Stimulated activated CD4-positive, alpha-beta T cell treated with anti-CD3 and anti-CD28 coated beads, Interleukin-12 subunit alpha, Interleukin-12 subunit beta, amount 100 ng/mL, for 4 hours (primary cell): ENCODE data around the gene ATOH8.

Experiments
- DNase-seq: peaks from one replicate; pipeline ENCODE4 v3.0.0-alpha.2; 2020

ATOH8 gene

DNA sequence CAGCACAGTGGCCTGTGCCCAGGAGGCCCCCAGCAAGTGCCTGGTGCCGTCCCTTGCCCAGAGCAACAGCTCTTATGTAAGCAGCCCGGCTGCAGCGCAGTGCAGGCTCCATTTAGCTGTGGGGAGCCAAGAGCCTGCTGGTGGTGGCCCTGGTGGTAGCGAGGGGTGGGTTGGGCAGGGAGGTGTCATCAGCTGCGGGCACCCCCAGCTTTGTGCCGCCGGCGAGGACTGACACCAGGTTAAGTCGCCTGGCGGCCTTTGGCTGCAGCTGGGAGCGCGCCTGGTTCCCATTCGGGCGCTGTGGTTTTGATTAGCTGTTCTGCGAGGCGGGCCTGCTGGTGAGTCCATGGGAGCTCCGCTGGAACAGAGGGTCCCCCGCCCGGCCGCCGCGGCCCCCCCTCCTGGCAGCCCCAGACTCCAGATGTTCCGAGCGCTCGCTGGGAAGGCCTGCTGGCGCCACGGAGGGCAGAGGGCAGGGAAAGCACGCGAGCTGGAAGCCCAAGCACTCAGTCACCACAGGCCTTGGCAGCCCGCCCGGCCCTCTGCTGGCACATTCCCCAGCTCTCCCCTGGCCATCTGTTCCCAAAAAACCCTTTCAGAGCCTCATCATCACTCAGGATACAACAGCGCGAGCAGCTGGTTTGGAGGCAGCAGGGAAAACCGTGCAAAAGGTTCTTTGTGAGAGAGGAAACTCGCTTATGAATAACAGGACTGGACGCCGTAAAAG is 18.4 kb downstream of the ATOH8 start:
- no peak for DNase-seq

DNA sequence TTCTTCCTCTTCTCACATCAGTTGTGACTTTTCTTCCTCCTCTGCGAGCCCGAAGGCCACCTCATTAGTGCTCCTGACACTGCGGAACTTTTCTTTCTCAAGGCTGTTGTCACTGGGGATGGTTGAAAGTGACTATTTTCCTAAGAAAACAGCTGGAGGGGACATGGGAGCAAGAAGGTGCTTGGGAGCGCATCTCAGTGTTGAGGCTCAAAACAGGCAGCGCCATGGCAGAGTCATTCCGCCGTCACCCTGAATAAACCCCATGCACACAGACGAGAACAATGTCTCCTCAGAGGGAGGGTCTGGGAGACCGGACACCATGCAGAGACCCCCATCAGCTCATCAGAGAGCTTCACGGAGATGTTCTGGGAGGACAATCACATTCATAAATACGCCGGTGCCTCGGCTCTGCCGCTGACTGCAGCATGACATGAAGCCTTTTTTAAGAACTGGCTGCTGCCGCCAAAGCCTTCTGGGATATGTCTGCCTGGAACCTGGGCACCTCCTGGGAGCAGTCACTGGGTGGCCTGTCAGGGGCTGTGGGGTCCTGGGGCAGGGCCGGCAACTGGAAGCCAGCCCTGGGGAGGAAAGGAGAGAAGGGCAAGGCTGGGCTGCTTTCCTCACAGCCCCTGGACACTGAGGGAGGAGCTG is 19.2 kb downstream of the ATOH8 start:
- DNase-seq, result no peak

DNA sequence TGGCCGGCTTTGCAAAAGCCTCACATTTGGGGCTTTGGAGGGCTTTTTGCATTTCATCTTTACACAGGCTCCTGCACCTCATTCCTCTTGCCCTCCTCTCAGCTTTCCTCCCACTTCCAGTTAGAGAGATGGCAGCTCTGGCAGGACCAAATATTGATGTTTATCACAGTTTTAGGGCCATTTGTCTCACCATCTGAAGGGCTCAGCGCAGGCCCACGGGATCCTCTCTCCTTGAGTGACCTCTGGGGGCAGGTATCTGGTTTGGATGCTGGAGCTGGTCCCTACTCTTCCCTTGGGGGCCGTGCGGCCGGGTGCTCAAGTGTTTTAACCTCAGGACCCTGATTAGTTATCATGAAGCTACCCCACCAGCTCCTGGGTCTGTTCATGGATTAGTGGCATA is 19.9 kb downstream of the ATOH8 start:
- DNase-seq, result no peak

DNA sequence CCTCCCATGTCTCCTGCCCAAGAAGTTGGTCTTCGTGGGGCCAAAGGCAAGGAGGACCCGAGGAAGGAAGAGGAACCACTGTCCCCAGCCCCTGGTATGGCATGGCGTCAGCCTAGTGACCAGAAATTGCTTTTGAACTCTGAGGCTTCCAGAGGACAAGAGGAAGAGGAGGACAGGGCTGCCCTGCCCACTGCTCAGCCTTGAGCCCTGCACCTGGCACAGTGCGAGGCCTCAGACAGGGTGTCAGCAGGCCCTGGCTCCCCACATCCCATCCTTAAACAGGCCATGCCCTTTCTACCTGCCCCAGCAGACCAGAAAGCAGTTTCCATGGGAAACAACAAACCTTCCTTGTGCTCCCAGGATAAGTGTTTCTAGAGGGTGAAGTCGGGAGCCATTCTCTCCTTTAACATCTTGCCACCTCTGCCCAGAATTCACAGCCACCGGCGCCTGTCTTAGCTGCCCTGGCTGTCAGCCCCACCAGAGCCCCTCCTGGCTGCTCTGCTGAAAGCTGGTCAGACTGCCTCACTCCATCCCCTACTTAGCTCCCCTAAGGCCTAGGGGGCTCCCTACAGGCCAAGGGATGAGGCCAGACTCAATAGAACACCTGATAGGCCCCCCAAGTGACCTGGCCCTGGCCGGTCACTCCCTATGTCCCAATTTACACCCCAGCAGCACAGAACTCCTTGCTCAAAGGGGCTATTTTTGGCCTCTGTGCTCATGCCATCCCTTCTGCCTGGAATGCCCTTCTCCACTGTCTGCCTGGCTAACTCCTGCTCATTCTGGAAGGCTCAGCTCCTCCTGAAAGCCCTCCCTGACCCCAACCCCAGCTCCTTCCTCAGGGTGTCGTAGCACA is 20.6 kb downstream of the ATOH8 start:
- no peak for DNase-seq

DNA sequence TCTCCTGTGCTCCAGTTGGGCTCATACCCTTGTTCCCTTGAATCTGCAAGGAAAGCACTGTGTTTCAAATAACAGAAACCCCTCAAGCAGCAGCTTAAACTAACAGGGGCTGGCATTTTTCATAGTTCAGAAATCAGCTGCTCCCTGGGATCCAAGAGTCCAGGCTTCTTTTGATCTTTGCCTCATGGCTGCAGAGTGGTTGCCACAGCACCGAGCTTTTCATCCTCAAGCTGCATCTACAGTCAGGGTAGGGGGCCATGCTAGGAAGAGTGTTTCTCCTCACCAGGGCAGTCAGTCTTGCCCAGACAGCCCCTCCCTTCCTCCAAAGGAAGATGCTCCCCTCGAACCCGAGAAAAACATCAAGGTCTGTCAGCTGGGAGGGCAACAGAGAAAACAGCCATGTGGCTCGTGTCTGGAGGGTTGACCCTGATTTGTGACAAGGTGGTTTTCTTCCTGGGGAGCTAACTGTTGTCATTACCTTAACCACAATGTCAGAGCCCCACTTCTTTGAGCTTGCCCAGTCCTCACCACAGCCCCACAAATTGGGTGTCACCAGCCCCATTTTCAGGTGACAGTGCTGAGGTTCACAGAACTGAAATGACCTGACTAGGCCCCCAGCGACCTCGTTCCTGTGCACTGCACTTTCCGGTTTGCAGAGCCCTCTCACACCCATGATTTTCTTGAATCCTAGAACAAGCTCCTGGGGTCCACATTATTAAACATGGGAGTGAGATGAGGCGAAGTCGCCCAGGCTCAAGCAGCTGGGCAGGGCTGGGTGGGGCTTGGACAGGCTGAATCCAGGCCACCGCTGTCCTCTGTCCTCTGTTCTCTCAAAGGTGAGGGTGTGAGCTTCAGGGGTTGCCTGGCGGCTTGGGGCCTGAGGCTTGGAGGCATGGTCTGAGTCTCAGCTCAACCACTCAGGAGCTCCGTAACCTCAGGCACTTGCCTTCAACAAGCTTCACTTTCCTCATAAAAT is 21.9 kb downstream of the ATOH8 start:
- no peak for DNase-seq

DNA sequence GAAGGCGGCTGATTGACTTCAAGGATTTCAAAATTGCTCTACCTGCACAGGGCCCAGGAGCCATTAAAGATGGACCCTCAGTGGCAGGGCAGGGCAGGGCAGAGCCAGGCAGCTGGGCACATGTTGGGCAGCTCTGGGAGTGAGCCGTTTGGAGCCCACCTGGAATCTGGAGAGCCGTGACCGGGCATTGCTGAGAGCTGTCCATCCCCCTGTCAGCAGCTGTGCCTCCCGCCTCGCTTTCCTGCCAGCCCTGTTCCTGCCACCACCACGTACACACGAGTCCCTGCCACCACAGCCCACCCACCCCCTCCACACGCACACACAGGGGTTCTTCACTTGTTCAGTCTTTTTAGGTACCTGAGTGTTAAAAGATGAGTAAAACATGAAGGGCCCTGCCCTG is 22.9 kb downstream of the ATOH8 start:
- DNase-seq, result no peak

DNA sequence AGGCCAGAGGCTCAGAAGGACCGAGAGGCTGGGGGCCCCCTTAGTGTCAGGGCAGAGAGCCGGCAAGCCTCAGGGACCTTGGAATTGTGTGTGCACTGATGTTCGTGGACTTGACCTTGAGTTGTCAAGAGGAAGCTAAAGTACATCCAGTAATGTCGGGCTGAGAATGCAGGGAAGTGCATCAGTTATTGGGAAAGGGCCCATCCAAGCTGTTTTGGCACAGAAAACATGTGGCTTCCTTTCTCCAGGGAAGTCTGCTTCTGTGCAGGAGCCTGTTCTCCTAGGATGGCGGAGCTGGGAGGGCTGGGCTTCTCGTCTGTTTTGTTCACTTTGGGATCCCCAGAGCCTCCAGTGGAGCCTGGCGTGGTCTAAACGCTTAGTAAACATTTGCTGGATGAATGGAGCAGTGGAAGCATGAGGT is 23.7 kb downstream of the ATOH8 start:
- no peak for DNase-seq

DNA sequence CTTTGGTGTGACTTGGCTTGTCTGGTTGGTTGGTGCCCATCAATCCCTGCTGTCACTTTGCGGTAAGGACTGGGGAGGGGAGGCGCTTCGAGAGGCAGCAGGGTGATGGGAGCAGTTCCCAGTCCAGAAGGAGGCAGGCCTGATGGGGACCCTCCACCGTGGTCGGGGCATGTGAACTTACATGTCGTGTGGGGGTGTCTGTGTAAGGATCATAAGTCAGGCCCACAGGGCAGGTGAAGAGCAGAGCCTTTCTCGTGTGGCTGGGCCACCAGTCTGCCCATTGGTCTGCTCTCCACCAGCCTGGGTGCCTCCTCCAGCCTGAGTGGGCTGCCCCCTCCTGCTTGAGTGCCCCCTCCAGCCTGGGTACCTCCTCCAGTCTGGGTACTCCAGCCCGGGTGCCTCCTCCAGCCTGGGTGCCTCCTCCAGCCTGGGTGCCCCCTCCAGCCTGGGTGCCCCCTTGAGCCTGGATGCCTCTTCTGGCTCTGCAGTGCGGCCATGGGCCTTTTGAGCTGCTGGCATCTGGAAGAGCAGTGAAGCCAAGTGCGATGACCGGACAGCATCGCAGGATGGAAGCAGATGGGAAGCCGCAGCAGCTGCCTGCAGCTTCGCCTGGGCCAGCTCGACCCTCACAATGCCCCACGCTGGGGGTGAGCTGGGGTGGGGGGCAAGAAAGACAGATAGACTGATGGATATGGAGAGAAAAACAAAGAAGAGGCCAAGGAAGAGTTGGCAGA is 25.0 kb downstream of the ATOH8 start:
- DNase-seq, result no peak

DNA sequence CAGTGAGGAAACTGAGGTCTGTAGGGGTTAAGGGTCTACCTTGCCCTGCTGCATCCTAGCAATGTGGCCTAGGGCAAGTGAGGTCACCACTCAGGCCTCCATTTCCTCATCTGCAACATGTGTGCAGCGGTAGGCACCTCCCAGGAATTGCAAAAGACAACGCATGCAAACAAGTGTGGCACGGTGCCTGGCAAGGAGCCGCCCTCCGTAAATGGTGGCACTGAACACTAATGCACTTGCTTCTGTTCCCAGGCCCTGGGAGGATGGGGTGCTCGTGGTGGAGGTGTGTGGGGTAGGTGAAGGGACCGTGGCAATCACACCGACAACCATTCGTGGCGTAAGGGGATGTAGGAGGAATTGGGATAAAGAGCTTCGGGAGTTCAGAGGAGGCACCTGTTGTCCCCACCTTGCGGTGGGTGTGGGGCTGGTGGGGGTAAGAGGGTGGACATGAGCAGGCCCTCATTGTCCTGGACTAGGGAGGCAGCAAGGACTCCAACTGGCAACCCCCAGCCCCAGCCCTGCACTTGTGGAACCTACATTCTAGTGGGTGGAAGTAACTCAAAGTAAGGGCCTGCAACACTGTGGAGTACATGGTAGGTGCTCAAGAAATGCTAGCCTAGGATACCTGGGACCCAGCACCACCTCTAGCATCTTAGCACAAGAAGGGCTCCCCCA is 26.0 kb downstream of the ATOH8 start:
- no peak for DNase-seq

DNA sequence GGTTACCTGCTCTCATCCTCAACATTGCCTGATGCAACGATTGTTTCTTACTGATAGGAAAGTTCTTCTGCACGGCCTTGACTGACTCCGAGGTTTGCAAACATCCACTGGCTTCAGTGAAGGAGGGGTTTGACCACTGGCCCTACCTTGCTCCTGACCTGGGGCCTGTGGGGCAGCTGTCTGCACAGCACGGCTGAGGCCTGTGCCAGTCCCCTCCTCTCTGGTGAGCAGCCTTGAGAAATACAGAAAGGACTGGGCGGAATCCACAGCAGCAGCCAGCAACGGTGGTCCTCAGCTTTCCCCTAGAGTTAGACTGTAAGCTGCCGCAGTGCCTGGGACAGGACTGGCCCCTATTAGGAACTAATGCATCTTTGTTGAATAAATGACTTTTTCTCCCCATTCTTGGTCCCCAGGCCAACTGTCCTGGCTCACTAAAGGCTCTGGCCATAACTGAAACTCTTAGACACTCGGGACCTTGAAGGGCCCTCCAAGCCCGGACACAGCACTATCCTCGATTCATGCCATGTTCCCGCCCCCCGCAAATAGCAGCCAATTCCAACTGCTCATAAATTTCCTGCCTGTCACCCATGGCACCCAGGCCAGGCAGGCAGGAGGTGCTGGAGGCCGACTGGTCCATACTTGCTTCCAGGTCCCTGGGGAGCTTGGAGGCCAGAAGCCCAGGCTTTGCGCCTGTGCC is 26.7 kb downstream of the ATOH8 start:
- no peak for DNase-seq

DNA sequence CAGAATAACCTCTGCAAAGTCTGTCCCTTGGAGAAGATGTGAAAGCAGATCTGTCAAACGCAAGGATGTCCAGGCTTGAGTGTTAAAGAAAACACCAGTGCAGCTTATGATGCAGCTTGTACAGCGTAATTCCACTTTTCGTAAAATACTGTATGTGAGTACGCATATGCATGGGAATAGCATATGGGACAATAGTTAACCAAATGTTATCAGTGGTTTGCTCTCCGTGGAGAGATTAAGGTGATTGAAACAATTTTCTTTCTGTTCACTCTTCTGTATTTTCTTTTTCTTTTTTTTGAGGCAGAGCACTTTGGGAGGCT is 27.2 kb downstream of the ATOH8 start:
- no peak for DNase-seq

DNA sequence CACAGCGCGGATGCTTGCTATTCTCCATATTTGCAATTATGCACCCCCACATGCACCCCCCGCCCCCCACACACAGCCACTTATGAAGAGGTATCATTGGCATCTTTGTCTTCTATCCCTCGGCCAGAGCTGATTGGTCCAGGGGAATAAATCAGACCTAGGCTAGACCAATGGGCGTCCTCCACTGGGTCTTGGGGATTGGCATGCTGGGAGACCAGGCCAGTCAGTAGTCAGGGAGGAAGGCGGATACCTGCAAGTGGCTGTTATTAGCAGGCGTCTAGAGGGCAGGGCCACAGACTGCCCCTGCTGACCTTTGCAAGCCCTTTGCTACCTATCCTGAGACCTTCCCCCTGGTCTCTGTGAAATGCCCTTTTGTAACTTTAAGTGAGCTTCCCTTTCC is 30.0 kb downstream of the ATOH8 start:
- DNase-seq, result no peak

DNA sequence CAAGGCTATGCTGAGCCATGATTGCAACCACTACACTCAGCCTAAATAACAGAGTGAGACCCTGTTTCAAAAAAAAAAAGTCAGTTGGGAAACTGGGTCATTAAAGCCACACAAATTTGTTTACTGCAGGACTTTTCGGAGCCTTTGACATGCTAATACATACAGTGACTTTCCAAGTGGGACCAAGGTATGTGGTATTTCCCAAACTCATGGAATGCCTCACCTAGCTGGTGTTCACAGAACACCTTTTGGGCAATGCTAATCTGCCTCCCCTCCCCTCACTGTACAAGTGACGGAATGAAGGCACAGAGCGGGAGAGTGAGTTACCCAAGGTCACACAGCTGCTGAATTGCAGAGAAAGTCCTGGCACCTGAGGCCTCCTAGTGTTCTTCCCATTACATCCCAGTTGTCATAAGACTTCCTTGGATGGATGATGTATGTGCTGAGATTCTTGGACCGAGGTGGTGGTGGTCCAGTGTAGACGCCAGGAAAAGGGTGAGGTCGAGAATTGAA is 30.7 kb downstream of the ATOH8 start:
- DNase-seq, result no peak

DNA sequence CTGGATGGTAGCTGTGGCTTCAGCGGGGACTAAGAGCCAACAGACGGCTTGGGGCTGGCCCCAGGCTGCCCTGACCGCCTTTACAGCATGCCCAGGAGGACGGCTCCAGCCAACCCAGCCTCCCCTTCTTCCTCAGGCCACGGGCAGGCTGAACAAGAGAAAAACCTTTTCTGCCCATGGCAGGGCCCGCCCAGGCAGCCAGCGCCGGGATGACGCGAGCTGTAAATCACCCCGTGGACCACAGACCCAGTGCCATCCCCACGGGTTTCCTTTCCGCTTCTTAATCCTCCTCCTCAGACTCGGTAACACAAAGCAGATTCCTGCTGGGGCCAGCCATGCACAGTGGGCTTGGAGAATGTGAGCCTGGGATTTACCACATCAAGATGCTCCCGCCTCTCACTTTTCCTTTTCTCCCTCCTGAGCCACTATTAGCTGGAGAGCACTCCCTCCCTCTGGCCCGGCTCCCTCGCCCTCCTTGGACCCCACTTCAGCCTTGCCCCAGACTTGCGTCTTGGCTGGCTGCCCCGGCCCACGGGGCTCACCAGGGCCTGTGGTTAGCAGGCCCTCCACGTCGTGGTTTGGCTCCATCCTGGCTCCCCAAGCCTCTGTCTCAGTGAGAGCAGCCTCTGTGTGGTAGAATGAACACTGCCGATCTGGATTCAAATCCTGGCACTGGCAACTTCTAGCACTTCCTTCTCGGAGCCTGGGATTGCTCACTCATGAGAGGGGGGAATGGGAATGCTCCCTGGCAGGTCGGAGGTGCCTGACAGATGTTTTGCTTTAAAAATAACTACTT is 31.4 kb downstream of the ATOH8 start:
- no peak for DNase-seq

DNA sequence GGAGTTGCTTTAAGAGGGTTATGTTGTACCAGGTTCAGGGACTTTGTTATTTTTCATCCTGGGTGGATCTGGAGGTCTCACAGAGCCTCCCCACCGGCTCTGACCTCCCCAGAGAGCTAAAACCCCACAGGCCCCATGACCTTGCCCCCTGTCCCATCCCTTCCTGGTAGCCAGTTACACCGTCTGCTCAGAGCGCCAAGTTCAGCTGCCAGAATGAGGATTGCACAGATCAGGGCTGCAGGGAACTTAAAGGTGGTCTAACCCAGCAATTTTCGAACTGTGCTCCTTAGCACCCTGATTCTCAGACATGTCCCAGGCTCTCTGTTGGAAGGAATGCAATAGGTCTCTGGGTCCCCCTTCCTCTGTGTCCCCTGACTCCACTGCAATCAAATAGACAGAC is 32.1 kb downstream of the ATOH8 start:
- DNase-seq, result no peak

DNA sequence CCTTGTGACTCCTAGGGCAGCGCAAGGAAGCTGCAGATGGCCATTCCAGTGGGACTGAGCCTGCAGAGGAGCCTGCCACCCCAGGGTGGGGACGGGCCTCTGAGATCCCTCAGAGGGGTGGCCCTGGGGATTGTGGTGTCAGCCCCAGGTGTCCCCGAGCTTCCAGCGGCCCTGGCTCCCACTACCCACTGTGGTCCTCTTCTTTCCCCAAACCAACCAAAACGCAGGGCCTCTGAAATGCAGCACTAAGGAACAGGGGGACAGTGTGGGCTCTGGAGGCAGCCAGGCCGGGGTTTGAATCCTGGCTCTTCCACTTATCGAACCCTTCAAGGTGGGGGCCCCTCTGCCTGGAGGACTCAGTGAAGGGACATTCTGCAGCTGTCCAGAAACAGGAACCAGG is 32.7 kb downstream of the ATOH8 start:
- no peak for DNase-seq

DNA sequence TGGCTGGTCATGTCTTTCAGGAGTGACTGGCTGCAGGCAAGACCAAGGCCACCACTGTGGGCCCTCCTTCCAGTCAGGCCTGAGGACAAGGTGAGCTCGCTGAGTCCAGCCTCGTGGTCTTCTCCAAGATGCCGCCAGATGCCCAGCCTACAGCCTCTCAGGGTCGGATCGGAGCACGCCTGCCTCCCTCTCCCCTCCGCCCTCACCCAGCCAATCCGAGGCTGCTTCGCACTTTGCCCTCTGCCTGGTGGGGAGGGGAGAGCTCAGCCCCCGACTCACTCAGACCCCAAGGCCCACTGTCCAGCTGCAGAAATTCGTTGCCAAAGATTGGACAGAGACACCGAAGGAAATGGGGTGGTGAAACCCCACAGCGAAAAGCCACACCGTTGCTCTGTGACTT is 33.1 kb downstream of the ATOH8 start:
- no peak for DNase-seq

DNA sequence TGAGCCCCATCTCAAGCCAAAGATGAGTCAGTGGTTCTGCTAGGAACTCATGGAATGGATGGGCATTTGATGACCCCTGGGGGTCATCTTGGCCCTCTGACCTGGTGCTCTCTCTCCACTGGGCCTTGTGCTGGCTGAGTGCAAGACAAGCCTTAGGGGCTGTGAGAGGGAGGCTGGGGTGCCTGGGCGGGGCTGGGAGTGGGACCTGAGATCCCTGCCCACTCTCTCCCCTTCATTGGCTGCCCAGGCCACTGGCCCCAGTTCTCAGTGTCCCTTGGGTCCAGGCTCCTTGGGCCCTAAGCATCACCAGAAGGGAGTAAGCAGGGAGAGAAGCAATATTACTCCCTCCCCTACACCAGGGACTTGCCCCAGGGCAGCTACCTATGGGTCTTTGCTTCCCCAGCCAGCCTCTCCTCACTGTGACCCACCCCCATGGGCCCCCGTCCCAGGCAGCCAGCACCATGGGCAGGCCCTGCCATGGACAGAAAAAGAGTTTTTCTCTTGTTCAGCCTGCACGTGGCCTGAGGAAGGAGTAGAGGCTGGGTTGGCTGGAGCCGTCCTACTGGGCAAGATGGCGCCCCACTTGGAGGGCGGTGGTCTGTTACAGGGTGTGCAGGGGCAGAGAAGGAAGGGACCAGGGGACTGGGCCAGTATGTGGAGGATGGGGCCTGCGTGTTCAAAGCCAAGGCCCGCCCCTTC is 33.6 kb downstream of the ATOH8 start:
- DNase-seq, result no peak

DNA sequence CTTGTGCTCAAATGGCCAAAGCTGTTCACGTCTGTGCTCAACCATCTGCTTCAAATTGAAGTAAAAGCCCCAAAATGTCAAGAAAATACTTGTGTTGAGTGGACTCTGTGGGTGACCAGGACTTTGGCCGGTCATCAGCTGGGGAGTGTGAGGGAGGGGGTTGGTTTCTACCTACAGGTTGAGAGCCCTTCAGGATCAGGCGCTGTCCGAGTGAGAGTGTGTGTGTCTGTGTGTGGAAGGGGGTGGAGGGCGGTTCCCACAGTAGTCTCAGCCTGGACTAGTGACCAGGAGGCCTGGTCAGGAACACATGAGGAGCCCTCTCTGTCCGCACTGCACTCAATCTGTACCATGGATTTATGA is 34.2 kb downstream of the ATOH8 start:
- no peak for DNase-seq
